GM18520 (cell line): ENCODE data around the gene POLG2.

Source experiments
- ATAC-seq: cut with Tn5 transposase; IDR thresholded peaks from one replicate; pipeline ENCODE4 v1.9.1; 2021; ENCODE audit not compliant: unreplicated experiment

Gene POLG2

GRCh38 chr17:64496786-64497564 is at the start of gene POLG2:
Gene POLG2, minus strand, starts transcription at chr17:64497054. Its CDS starts 86 bp downstream, at chr17:64496968.
- ATAC-seq, result peak; percentile 65

- ATAC-seq, result no peak
Measured at GRCh38 chr17:64544742-64545141, 47.9 kb upstream of the POLG2 start.

- ATAC-seq, result no peak
Measured at GRCh38 chr17:64540118-64540776, 43.4 kb upstream of the POLG2 start.

- no peak for ATAC-seq
Measured at GRCh38 chr17:64538508-64539130, 41.8 kb upstream of the POLG2 start.

- ATAC-seq, result no peak
Measured at GRCh38 chr17:64537488-64537887, 40.6 kb upstream of the POLG2 start.

- no peak for ATAC-seq
Measured at GRCh38 chr17:64536913-64537312, 40.1 kb upstream of the POLG2 start.

GRCh38 chr17:64535357-64535756 is 38.5 kb upstream of the POLG2 start:
- ATAC-seq, result no peak

- no peak for ATAC-seq
Measured at GRCh38 chr17:64534187-64534586, 37.3 kb upstream of the POLG2 start.

- no peak for ATAC-seq
Measured at GRCh38 chr17:64533784-64534183, 36.9 kb upstream of the POLG2 start.

GRCh38 chr17:64532409-64532808 is 35.6 kb upstream of the POLG2 start:
- no peak for ATAC-seq

- no peak for ATAC-seq
Measured at GRCh38 chr17:64531955-64532371, 35.1 kb upstream of the POLG2 start.

GRCh38 chr17:64529221-64529620 is 32.4 kb upstream of the POLG2 start:
- ATAC-seq, result no peak

GRCh38 chr17:64527914-64528313 is 31.1 kb upstream of the POLG2 start:
- ATAC-seq, result no peak

- ATAC-seq, result no peak
Measured at GRCh38 chr17:64520359-64520758, 23.5 kb upstream of the POLG2 start.

GRCh38 chr17:64519601-64520000 is 22.7 kb upstream of the POLG2 start:
- ATAC-seq, result no peak

- ATAC-seq, result no peak
Measured at GRCh38 chr17:64515829-64516228, 19.0 kb upstream of the POLG2 start.

- ATAC-seq, result no peak
Measured at GRCh38 chr17:64515419-64515818, 18.6 kb upstream of the POLG2 start.

GRCh38 chr17:64509179-64509578 is 12.3 kb upstream of the POLG2 start:
- no peak for ATAC-seq

GRCh38 chr17:64508683-64509082 is 11.8 kb upstream of the POLG2 start:
- no peak for ATAC-seq

- ATAC-seq, result peak; percentile 10
Measured at GRCh38 chr17:64507413-64507782, 10.5 kb upstream of the POLG2 start.

GRCh38 chr17:64506576-64507412 is 9.9 kb upstream of the POLG2 start, which contains the start of gene CEP95:
Gene CEP95, plus strand, starts transcription at chr17:64506977. Its CDS starts 121 bp downstream, at chr17:64507098.
- peak; percentile 44 for ATAC-seq
